Stimulated activated naive B cell treated with anti-CD40 and anti-IgM and Interleukin-4, amounts not matched to agents 10 μg/mL and 1 μg/mL and 100 μg/mL, for 72 hours (primary cell): Measurements from ENCODE around the gene SGK1.

Source experiments
- ATAC-seq, 2 donors: fragments of 150-1000 bp; cut with Tn5 transposase; replicated peaks; 2 replicates each; pipeline ENCODE4 v1.10.0; 2021; ENCODE audit warnings: moderate library complexity in 1 of 2
- DNase-seq: peaks from one replicate; pipeline ENCODE4 v3.0.0; 2021
- H3K27ac Mint-ChIP-seq: one replicate; pipeline ENCODE4 v1.8.0; 2022; ENCODE audit warnings: mild to moderate bottlenecking, mixed read lengths
- H3K27me3 Mint-ChIP-seq, 2 donors: one replicate each; pipeline ENCODE4 v1.8.0; 2022; ENCODE audit warnings: mixed read lengths in 2 of 2
- H3K36me3 Mint-ChIP-seq, 2 donors: one replicate each; pipeline ENCODE4 v1.8.0; 2022; ENCODE audit warnings: mixed read lengths in 2 of 2, mild to moderate bottlenecking in 1 of 2
- H3K4me1 Mint-ChIP-seq, 2 donors: one replicate each; pipeline ENCODE4 v1.8.0; 2022; ENCODE audit warnings: mixed read lengths in 2 of 2, mild to moderate bottlenecking in 1 of 2
- H3K4me3 Mint-ChIP-seq, 2 donors: one replicate each; pipeline ENCODE4 v1.8.0; 2022; ENCODE audit warnings: mild to moderate bottlenecking in 2 of 2, mixed read lengths in 2 of 2, moderate library complexity in 1 of 2
- H3K9me3 Mint-ChIP-seq, 2 donors: one replicate each; pipeline ENCODE4 v1.8.0; 2022; ENCODE audit warnings: mixed read lengths in 2 of 2, mild to moderate bottlenecking in 1 of 2

The SGK1 gene

GRCh38 chr6:134172020-134172705, 145.7 kb downstream of the SGK1 start:
- Mint-ChIP-seq H3K4me3 (no peak overlapping the region), H3K9me3 (no peaks in the 10 kb centered on the region), H3K36me3 (peaks cover 19 to 29% of the 10 kb centered on the region in 2 donors), H3K27ac (no peak overlapping the region), H3K4me1 (peaks cover 20 to 29% of the 10 kb centered on the region in 2 donors), H3K27me3 (no peaks in the 10 kb centered on the region)
- DNase-seq, result no peak
- ATAC-seq, result no peak

GRCh38 chr6:134171517-134171916, 146.4 kb downstream of the SGK1 start:
- no peak overlapping the region for H3K4me3 Mint-ChIP-seq
- peaks cover 19 to 29% of the 10 kb centered on the region in 2 donors for H3K36me3 Mint-ChIP-seq
- no peak overlapping the region for H3K27ac Mint-ChIP-seq
- no peaks in the 10 kb centered on the region for H3K27me3 Mint-ChIP-seq
- ATAC-seq (no peak), DNase-seq (no peak)
- H3K9me3 Mint-ChIP-seq, result no peaks in the 10 kb centered on the region
- peaks cover 20 to 28% of the 10 kb centered on the region in 2 donors for H3K4me1 Mint-ChIP-seq

GRCh38 chr6:134170844-134171243, 147.1 kb downstream of the SGK1 start:
- peaks cover 19 to 29% of the 10 kb centered on the region in 2 donors for H3K36me3 Mint-ChIP-seq
- DNase-seq (no peak), ATAC-seq (no peak)
- H3K27ac Mint-ChIP-seq, result no peak overlapping the region
- H3K4me3 Mint-ChIP-seq, result no peak overlapping the region
- peaks cover 16 to 23% of the 10 kb centered on the region in 2 donors for H3K4me1 Mint-ChIP-seq
- no peaks in the 10 kb centered on the region for H3K27me3 Mint-ChIP-seq
- H3K9me3 Mint-ChIP-seq, result no peaks in the 10 kb centered on the region

GRCh38 chr6:134169871-134170486, 147.9 kb downstream of the SGK1 start:
- H3K27me3 Mint-ChIP-seq, result no peaks in the 10 kb centered on the region
- H3K4me3 Mint-ChIP-seq, result no peak overlapping the region
- H3K27ac Mint-ChIP-seq, result no peak overlapping the region
- no peaks in the 10 kb centered on the region for H3K9me3 Mint-ChIP-seq
- peaks cover 13 to 18% of the 10 kb centered on the region in 2 donors for H3K4me1 Mint-ChIP-seq
- ATAC-seq (no peak), DNase-seq (no peak)
- H3K36me3 Mint-ChIP-seq, result peaks cover 19 to 29% of the 10 kb centered on the region in 2 donors

GRCh38 chr6:134168590-134169208, 149.2 kb downstream of the SGK1 start:
- H3K4me1 Mint-ChIP-seq, result peaks cover 8 to 10% of the 10 kb centered on the region in 2 donors
- H3K36me3 Mint-ChIP-seq, result peaks cover 19 to 29% of the 10 kb centered on the region in 2 donors
- H3K9me3 Mint-ChIP-seq, result no peaks in the 10 kb centered on the region
- DNase-seq (no peak), ATAC-seq (no peak)
- no peak overlapping the region for H3K4me3 Mint-ChIP-seq
- H3K27ac Mint-ChIP-seq, result no peak overlapping the region
- H3K27me3 Mint-ChIP-seq, result no peaks in the 10 kb centered on the region

GRCh38 chr6:134166511-134167261, 151.2 kb downstream of the SGK1 start:
- Mint-ChIP-seq H3K27me3 (no peaks in the 10 kb centered on the region), H3K4me3 (no peak overlapping the region), H3K9me3 (no peaks in the 10 kb centered on the region), H3K27ac (no peak overlapping the region), H3K36me3 (peaks cover 19 to 24% of the 10 kb centered on the region in 2 donors), H3K4me1 (peaks cover 0 to 5% of the 10 kb centered on the region in 2 donors)
- DNase-seq (no peak), ATAC-seq (no peak)

- no peaks in the 10 kb centered on the region for H3K9me3 Mint-ChIP-seq
- H3K4me3 Mint-ChIP-seq, result no peak overlapping the region
- peaks cover 0 to 2% of the 10 kb centered on the region in 2 donors for H3K4me1 Mint-ChIP-seq
- ATAC-seq, result no peak
- peaks cover 14% of the 10 kb centered on the region in 2 donors for H3K36me3 Mint-ChIP-seq
- no peaks in the 10 kb centered on the region for H3K27me3 Mint-ChIP-seq
- DNase-seq, result no peak
- no peak overlapping the region for H3K27ac Mint-ChIP-seq
These were observed 152.2 kb downstream of the SGK1 start for GRCh38 chr6:134165561-134166201.

- DNase-seq (no peak), ATAC-seq (no peak)
- Mint-ChIP-seq H3K27me3 (no peaks in the 10 kb centered on the region), H3K4me1 (no peaks in the 10 kb centered on the region), H3K36me3 (peaks cover 4 to 7% of the 10 kb centered on the region in 2 donors), H3K27ac (no peak overlapping the region), H3K9me3 (no peaks in the 10 kb centered on the region), H3K4me3 (no peak overlapping the region)
These were observed 153.6 kb downstream of the SGK1 start for GRCh38 chr6:134164300-134164699.

- no peaks in the 10 kb centered on the region for H3K9me3 Mint-ChIP-seq
These were observed 155.0 kb downstream of the SGK1 start for GRCh38 chr6:134162932-134163331.

GRCh38 chr6:134161041-134161440, 156.9 kb downstream of the SGK1 start:
- ATAC-seq (no peak), DNase-seq (no peak)
- no peak overlapping the region for H3K4me3 Mint-ChIP-seq
- H3K9me3 Mint-ChIP-seq, result no peaks in the 10 kb centered on the region
- no peak overlapping the region for H3K27ac Mint-ChIP-seq
- H3K36me3 Mint-ChIP-seq, result no peaks in the 10 kb centered on the region
- no peaks in the 10 kb centered on the region for H3K4me1 Mint-ChIP-seq
- no peaks in the 10 kb centered on the region for H3K27me3 Mint-ChIP-seq

More at GRCh38 chr6:134162932-134163331, 155.0 kb downstream of the SGK1 start:
- DNase-seq, result no peak
- Mint-ChIP-seq H3K27me3 (no peaks in the 10 kb centered on the region), H3K4me3 (no peak overlapping the region), H3K27ac (no peak overlapping the region), H3K36me3 (peaks cover 4 to 5% of the 10 kb centered on the region in 2 donors), H3K4me1 (no peaks in the 10 kb centered on the region)
- ATAC-seq, result no peak

- DNase-seq (no peak), ATAC-seq (no peak)
- H3K4me1 Mint-ChIP-seq, result no peaks in the 10 kb centered on the region
- H3K36me3 Mint-ChIP-seq, result no peaks in the 10 kb centered on the region
- H3K4me3 Mint-ChIP-seq, result no peak overlapping the region
- no peak overlapping the region for H3K27ac Mint-ChIP-seq
- no peaks in the 10 kb centered on the region for H3K9me3 Mint-ChIP-seq
- no peaks in the 10 kb centered on the region for H3K27me3 Mint-ChIP-seq
These were observed 165.0 kb downstream of the SGK1 start for GRCh38 chr6:134152767-134153485.

GRCh38 chr6:134148566-134148965, 169.3 kb downstream of the SGK1 start:
- Mint-ChIP-seq H3K9me3 (peaks cover 5 to 6% of the 10 kb centered on the region in 2 donors), H3K4me1 (peaks cover 3 to 7% of the 10 kb centered on the region in 2 donors), H3K27ac (no peak overlapping the region), H3K4me3 (no peak overlapping the region), H3K36me3 (no peaks in the 10 kb centered on the region), H3K27me3 (no peaks in the 10 kb centered on the region)
- no peak for DNase-seq
- ATAC-seq, result no peak

GRCh38 chr6:134147034-134147533, 170.8 kb downstream of the SGK1 start:
- H3K4me3 Mint-ChIP-seq, result no peak overlapping the region
- peaks cover 5 to 6% of the 10 kb centered on the region in 2 donors for H3K9me3 Mint-ChIP-seq
- no peak overlapping the region for H3K27ac Mint-ChIP-seq
- H3K4me1 Mint-ChIP-seq, result peaks cover 3 to 7% of the 10 kb centered on the region in 2 donors
- DNase-seq (no peak), ATAC-seq (no peak)
- no peaks in the 10 kb centered on the region for H3K27me3 Mint-ChIP-seq
- H3K36me3 Mint-ChIP-seq, result no peaks in the 10 kb centered on the region
